Hepatocyte (in vitro differentiated cells): ENCODE measurements around the gene AMOTL1.

ENCODE experiments used
- CTCF ChIP-seq: fragments of 200-600 bp; sonication (generic); IDR thresholded peaks from 2 replicates; pipeline ENCODE4 v1.5.1; 2016; ENCODE audit warnings: antibody characterized with exemption, mild to moderate bottlenecking; ENCODE audit not compliant: poor library complexity
- EZH2 ChIP-seq: fragments of 200-600 bp; sonication (generic); IDR thresholded peaks from 2 replicates; pipeline ENCODE4 v1.6.1; 2016; ENCODE audit warnings: antibody characterized with exemption, mild to moderate bottlenecking, borderline replicate concordance

GRCh38 chr11:94923004-94923334 is 154.8 kb downstream of the AMOTL1 start:
- TF ChIP-seq EZH2 (no peak), CTCF (no peak)
